ENCODE data around the gene DNAH12. TPM values are rescaled to one million over a fixed set of nuclear protein-coding genes. Genes with fewer than 3 reads are reported as not detected.
"Not testable (repeated sequence)": the region's sequence is repeated elsewhere in the genome, so short reads cannot be mapped to it uniquely, and the experiment has no call there.

DNAH12 gene
- total and polyA plus RNA-seq, 4 donors, result 2.8 to 7.8 (median 6.0) TPM

DNA sequence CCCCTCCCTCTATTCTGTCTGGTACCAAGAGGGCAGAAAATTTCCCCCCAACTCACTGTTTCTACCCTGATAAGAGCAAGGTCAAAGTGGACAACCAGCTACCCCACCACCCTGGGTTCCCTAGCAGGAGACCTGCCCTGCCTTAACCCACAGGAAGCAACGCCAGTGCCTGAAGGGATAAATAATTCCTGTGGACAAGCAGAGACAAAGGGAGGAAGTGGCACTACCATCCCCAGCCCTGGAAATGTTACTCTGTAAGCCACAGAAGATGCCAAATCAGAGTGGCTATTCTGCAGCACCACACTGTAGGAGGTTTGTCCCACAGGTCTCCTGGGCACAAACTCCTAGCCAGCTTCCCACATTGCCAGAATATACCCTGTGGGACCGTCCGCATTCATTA is 80.1 kb downstream of the DNAH12 start:
- no peak for DNase-seq (ENCODE audit: low read depth in 4 of 6, low spot score in 6 of 6)
- no peak overlapping the region for H3K27ac ChIP-seq (ENCODE audit: low read depth, low read length)
- no peaks in the 10 kb centered on the region for H3K27me3 ChIP-seq (ENCODE audit: control insufficient read depth, insufficient read depth, low read length)
- no peak overlapping the region for H3K4me3 ChIP-seq (ENCODE audit: low read depth, low read length)
- H3K9me3 ChIP-seq (ENCODE audit: control insufficient read depth, insufficient read depth, low read length), result no peaks in the 10 kb centered on the region
- WGBS (ENCODE audit: insufficient coverage), result 71% methylated on average over 3 of the region's 3 CpGs
- no peaks in the 10 kb centered on the region for H3K36me3 ChIP-seq (ENCODE audit: control insufficient read depth, insufficient read depth, low read length)
- no peaks in the 10 kb centered on the region for H3K4me1 ChIP-seq (ENCODE audit: control insufficient read depth, insufficient read depth, low read length)

DNA sequence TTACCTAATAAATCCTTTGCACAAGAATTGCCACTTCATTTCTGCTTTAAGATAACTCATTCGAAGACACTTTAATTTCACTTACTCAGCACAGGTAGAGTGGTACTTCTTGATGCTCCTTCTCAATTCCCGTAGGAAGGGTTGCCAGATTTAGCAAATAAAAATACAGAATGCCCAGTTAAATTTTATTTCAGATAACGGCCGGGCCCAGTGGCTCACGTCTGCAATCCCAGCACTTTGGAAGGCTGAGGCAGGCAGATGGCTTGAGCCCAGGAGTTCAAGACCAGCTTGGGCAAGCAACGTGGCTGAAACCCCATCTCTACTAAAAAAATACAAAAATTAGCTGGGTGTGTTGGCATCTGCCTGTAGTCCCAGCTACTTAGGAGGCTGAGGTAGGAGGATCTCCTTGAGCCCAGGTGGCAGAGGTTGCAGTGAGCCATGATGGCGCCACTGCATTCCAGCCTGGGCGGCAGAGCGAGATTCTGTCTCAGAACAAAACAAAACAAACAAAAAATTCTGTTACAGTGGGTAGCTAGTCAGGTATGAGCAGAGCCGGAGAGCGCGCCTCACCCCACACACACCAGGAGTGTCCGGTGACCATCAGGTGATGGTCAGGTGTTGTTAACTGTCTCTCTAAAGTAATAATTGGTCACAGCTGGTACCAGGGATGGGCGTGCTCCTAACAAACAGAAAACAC is 92.8 kb downstream of the DNAH12 start:
- Histone ChIP-seq H3K4me3 (ENCODE audit: low read depth, low read length) (no peak overlapping the region), H3K4me1 (ENCODE audit: control insufficient read depth, insufficient read depth, low read length) (no peaks in the 10 kb centered on the region), H3K27me3 (ENCODE audit: control insufficient read depth, insufficient read depth, low read length) (no peaks in the 10 kb centered on the region), H3K9me3 (ENCODE audit: control insufficient read depth, insufficient read depth, low read length) (no peaks in the 10 kb centered on the region), H3K36me3 (ENCODE audit: control insufficient read depth, insufficient read depth, low read length) (no peaks in the 10 kb centered on the region), H3K27ac (ENCODE audit: low read depth, low read length) (no peak overlapping the region)
- 92% methylated on average over 6 of the region's 14 CpGs for WGBS (ENCODE audit: insufficient coverage)
- DNase-seq (ENCODE audit: low read depth in 4 of 6, low spot score in 6 of 6), result no peak

DNA sequence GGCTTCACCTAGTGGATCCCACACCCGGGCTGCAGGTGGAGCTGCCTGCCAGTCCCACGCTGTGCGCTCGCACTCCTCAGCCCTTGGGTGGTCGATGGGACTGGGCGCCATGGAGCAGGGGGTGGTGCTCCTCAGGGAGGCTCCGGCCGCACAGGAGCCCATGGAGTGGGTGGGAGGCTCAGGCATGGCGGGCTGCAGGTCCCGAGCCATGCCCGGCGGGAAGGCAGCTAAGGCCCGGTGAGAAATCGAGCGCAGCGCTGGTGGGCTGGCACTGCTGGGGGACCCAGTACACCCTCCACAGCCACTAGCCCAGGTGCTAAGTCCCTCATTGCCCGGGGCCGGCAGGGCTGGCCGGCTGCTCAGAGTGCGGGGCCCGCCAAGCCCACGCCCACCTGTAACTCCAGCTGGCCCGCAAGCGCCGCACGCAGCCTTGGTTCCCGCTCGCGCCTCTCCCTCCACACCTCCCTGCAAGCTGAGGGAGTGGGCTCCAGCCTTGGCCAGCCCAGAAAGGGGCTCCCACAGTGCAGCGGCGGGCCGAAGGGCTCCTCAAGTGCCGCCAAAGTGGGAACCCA is 94.8 kb downstream of the DNAH12 start:
- not testable (repeated sequence) for H3K9me3 ChIP-seq (ENCODE audit: control insufficient read depth, insufficient read depth, low read length); DNase-seq (ENCODE audit: low read depth in 4 of 6, low spot score in 6 of 6); H3K27me3 ChIP-seq (ENCODE audit: control insufficient read depth, insufficient read depth, low read length); H3K27ac ChIP-seq (ENCODE audit: low read depth, low read length); H3K4me3 ChIP-seq (ENCODE audit: low read depth, low read length); H3K4me1 ChIP-seq (ENCODE audit: control insufficient read depth, insufficient read depth, low read length); H3K36me3 ChIP-seq (ENCODE audit: control insufficient read depth, insufficient read depth, low read length)
- WGBS (ENCODE audit: insufficient coverage), result 98% methylated on average over 22 of the region's 33 CpGs

DNA sequence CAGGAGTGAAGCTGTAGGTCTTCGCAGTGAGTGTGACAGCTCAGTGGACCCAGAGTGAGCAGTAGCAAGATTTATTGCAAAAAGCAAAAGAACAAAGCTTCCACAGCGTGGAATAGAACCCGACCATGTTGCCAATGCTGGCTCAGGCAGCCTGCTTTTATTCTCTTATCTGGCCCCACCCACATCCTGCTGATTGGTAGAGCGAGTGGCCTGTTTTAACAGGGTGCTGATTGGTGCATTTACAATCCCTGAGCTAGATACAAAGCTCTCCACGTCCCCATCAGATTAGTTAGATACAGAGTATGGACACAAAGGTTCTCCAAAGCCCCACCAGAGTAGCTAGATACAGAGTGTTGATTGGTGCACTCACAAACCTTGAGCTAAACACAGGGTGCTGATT is 95.7 kb downstream of the DNAH12 start:
- H3K27me3 ChIP-seq (ENCODE audit: control insufficient read depth, insufficient read depth, low read length); DNase-seq (ENCODE audit: low read depth in 4 of 6, low spot score in 6 of 6); H3K4me1 ChIP-seq (ENCODE audit: control insufficient read depth, insufficient read depth, low read length); H3K27ac ChIP-seq (ENCODE audit: low read depth, low read length); H3K4me3 ChIP-seq (ENCODE audit: low read depth, low read length); H3K9me3 ChIP-seq (ENCODE audit: control insufficient read depth, insufficient read depth, low read length); H3K36me3 ChIP-seq (ENCODE audit: control insufficient read depth, insufficient read depth, low read length): not testable (repeated sequence)
- 47% methylated on average over 2 of the region's 5 CpGs for WGBS (ENCODE audit: insufficient coverage)

DNA sequence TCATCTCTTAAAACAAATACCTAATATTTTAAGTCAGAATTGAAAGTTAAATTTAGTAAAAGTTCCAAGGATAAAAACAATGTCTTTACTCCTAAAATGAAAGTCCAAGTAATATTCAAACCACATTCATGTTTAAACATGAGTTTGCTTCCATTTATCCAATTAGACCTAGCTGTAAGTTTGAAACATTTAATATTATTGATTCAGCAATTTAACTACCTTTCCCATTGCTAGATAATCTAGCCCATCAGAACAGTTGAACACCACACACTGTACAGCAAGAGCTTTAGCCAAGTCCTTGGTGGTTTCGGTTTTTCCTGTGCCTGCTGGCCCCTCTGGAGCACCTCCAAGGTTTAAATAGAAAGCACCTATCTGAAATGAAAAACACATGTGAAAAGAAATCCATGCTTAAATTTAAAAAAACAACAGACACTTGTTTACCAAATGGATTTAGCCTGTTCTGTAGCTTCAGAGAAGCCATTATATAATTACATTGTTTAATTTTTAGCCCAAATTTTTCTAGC is 97.8 kb downstream of the DNAH12 start:
- H3K27ac ChIP-seq (ENCODE audit: low read depth, low read length), result no peak overlapping the region
- no peak for DNase-seq (ENCODE audit: low read depth in 4 of 6, low spot score in 6 of 6)
- no peaks in the 10 kb centered on the region for H3K9me3 ChIP-seq (ENCODE audit: control insufficient read depth, insufficient read depth, low read length)
- no peaks in the 10 kb centered on the region for H3K27me3 ChIP-seq (ENCODE audit: control insufficient read depth, insufficient read depth, low read length)
- no peak overlapping the region for H3K4me3 ChIP-seq (ENCODE audit: low read depth, low read length)
- no peaks in the 10 kb centered on the region for H3K36me3 ChIP-seq (ENCODE audit: control insufficient read depth, insufficient read depth, low read length)
- no peaks in the 10 kb centered on the region for H3K4me1 ChIP-seq (ENCODE audit: control insufficient read depth, insufficient read depth, low read length)
- no CpG with 5 or more reads among the region's 1 CpG for WGBS (ENCODE audit: insufficient coverage)

DNA sequence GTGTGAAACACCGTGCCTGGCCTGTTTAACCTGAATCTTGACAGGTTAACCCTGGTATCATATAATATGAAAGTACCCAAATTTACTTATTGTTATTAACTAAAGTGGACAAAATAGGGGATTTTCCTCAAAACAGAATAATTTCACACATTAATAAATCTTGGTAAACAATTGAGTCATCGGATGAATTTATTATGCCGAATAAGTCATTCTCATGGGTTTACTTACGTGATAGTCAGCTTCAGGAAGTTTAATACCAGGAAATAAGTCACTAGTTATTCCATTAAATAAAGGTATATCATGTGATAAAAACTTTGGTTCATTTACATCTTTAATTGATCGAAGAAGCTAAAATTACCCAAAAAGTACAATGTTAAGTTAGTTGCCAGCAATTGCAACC is 99.7 kb downstream of the DNAH12 start:
- no CpG with 5 or more reads among the region's 5 CpGs for WGBS (ENCODE audit: insufficient coverage)
- no peaks in the 10 kb centered on the region for H3K9me3 ChIP-seq (ENCODE audit: control insufficient read depth, insufficient read depth, low read length)
- no peaks in the 10 kb centered on the region for H3K4me1 ChIP-seq (ENCODE audit: control insufficient read depth, insufficient read depth, low read length)
- H3K27ac ChIP-seq (ENCODE audit: low read depth, low read length), result no peak overlapping the region
- no peaks in the 10 kb centered on the region for H3K36me3 ChIP-seq (ENCODE audit: control insufficient read depth, insufficient read depth, low read length)
- no peaks in the 10 kb centered on the region for H3K27me3 ChIP-seq (ENCODE audit: control insufficient read depth, insufficient read depth, low read length)
- no peak for DNase-seq (ENCODE audit: low read depth in 4 of 6, low spot score in 6 of 6)
- H3K4me3 ChIP-seq (ENCODE audit: low read depth, low read length), result no peak overlapping the region

DNA sequence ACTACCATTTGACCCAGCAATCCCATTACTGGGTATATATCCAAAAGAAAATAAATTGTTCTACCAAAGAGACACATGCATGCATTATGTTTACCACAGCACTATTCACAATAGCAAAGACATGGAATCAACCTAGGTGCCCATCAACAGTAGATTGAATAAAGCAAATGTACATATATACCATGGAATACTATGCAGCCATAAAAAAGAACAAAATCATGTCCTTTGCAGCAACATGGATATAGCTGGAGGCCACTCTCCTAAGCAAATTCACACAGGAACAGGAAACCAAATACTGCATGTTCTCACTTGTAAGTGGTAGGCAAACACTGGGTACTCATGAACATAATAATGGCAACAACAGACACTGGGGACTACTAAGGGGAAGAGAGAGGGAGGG is 104.0 kb downstream of the DNAH12 start:
- H3K27ac ChIP-seq (ENCODE audit: low read depth, low read length); H3K27me3 ChIP-seq (ENCODE audit: control insufficient read depth, insufficient read depth, low read length); H3K9me3 ChIP-seq (ENCODE audit: control insufficient read depth, insufficient read depth, low read length); DNase-seq (ENCODE audit: low read depth in 4 of 6, low spot score in 6 of 6); H3K36me3 ChIP-seq (ENCODE audit: control insufficient read depth, insufficient read depth, low read length); H3K4me1 ChIP-seq (ENCODE audit: control insufficient read depth, insufficient read depth, low read length); H3K4me3 ChIP-seq (ENCODE audit: low read depth, low read length): not testable (repeated sequence)

DNA sequence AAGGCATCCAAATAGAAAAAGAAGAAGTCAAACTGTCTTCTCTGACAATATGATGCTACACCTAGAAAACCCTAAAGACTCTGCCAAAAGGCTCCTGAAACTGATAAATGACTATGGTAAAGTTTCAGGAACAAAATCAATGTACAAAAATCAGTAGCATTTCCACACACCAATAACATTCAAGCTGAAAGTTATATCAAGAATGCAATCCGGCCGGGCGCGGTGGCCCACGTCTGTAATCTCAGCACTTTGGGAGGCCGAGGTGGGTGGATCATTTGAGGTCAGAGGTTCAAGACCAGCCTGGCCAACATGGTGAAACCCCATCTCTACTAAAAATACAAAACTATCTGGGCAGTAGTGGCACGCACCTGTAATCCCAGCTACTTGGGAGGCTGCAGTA is 105.7 kb downstream of the DNAH12 start:
- not testable (repeated sequence) for H3K27me3 ChIP-seq (ENCODE audit: control insufficient read depth, insufficient read depth, low read length); H3K27ac ChIP-seq (ENCODE audit: low read depth, low read length); H3K36me3 ChIP-seq (ENCODE audit: control insufficient read depth, insufficient read depth, low read length); H3K9me3 ChIP-seq (ENCODE audit: control insufficient read depth, insufficient read depth, low read length); H3K4me3 ChIP-seq (ENCODE audit: low read depth, low read length); H3K4me1 ChIP-seq (ENCODE audit: control insufficient read depth, insufficient read depth, low read length); DNase-seq (ENCODE audit: low read depth in 4 of 6, low spot score in 6 of 6)
- no CpG with 5 or more reads among the region's 7 CpGs for WGBS (ENCODE audit: insufficient coverage)

DNA sequence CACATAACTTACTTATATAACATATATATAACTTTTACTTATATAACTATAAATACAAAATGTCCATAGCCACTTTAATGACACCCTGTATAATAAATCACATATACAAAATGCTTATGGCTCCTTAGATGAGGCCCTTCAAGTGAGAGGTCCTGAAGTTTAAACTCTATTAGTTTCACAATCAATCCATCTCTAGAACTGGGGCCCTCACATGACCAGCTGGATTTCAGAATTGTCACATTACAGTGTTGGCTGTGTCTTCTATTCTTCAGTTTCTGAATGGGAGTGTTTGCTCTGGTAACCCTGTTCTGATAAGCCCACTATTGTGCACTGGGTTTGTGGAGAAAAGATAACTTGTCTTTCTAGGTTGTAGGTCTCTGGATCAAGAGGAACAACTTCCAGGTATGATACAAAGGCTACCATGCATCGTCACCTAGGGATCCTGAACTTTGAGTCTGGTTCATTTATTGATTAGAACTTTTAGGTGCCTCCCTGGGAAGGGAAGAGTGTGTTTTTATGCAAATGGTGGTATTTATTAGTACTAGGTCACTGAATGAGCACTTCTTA is 107.9 kb downstream of the DNAH12 start:
- no peak overlapping the region for H3K4me3 ChIP-seq (ENCODE audit: low read depth, low read length)
- 92% methylated on average over 1 of the region's 1 CpG for WGBS (ENCODE audit: insufficient coverage)
- H3K9me3 ChIP-seq (ENCODE audit: control insufficient read depth, insufficient read depth, low read length), result no peaks in the 10 kb centered on the region
- H3K27me3 ChIP-seq (ENCODE audit: control insufficient read depth, insufficient read depth, low read length), result no peaks in the 10 kb centered on the region
- DNase-seq (ENCODE audit: low read depth in 4 of 6, low spot score in 6 of 6), result no peak
- no peak overlapping the region for H3K27ac ChIP-seq (ENCODE audit: low read depth, low read length)
- no peaks in the 10 kb centered on the region for H3K4me1 ChIP-seq (ENCODE audit: control insufficient read depth, insufficient read depth, low read length)
- no peaks in the 10 kb centered on the region for H3K36me3 ChIP-seq (ENCODE audit: control insufficient read depth, insufficient read depth, low read length)

DNA sequence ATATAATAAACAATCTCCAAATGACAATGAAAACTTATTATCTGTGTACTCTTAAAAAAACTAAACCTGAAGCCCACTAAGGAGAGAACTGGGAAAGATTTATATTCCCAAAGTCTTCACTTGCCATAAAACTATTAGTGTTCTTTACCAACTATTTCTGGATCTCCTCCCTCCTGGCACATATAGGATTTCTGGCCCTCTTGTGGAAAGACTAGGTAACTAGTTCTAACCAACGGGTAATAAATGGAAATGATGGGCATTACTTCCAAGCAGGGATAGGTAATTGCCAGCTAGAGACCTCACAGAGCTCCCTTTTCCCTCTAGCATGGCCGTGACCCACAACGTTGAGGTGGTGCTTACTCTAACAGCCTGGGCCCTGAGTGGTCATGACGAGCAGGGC is 110.1 kb downstream of the DNAH12 start:
- WGBS (ENCODE audit: insufficient coverage), result no CpG with 5 or more reads among the region's 4 CpGs
- Histone ChIP-seq H3K4me1 (ENCODE audit: control insufficient read depth, insufficient read depth, low read length) (no peaks in the 10 kb centered on the region), H3K27me3 (ENCODE audit: control insufficient read depth, insufficient read depth, low read length) (no peaks in the 10 kb centered on the region), H3K4me3 (ENCODE audit: low read depth, low read length) (no peak overlapping the region), H3K27ac (ENCODE audit: low read depth, low read length) (no peak overlapping the region), H3K36me3 (ENCODE audit: control insufficient read depth, insufficient read depth, low read length) (no peaks in the 10 kb centered on the region), H3K9me3 (ENCODE audit: control insufficient read depth, insufficient read depth, low read length) (no peaks in the 10 kb centered on the region)
- DNase-seq (ENCODE audit: low read depth in 4 of 6, low spot score in 6 of 6), result peak in 2 of 6 donors; percentile 21 to 38
